Pulmonary artery endothelial cell (primary cell): ENCODE data around the gene RTRAF. TPM values are rescaled to one million over a fixed set of nuclear protein-coding genes. Genes with fewer than 3 reads are reported as not detected.

Source experiments
- DNase-seq: peaks from one replicate; pipeline ENCODE4 v3.0.0-alpha.2; 2011; ENCODE audit warnings: low read depth, low spot score
- total RNA-seq: library from RNA; depleted of rRNA; stranded (reverse); fragments of >200 nt; gene quantifications from 2 replicates; pipeline ENCODE4 v1.2.3, GENCODE V29; 2014

RTRAF gene
- total RNA-seq, 1 donor from 2014 or later = 310 TPM

- no peak for DNase-seq
Measured at GRCh38 chr14:51993285-51993920, 4.1 kb downstream of the RTRAF start.

- DNase-seq = no peak
Measured at GRCh38 chr14:51996148-51996746, 6.9 kb downstream of the RTRAF start.

GRCh38 chr14:51998348-51998747, 9.0 kb downstream of the RTRAF start:
- no peak for DNase-seq

GRCh38 chr14:51999084-51999483, 9.7 kb downstream of the RTRAF start:
- DNase-seq = no peak

GRCh38 chr14:52000019-52000582, 10.8 kb downstream of the RTRAF start:
- no peak for DNase-seq

- DNase-seq = no peak
Measured at GRCh38 chr14:52000696-52001095, 11.3 kb downstream of the RTRAF start.

GRCh38 chr14:52002542-52002941, 13.2 kb downstream of the RTRAF start:
- DNase-seq = no peak

- no peak for DNase-seq
Measured at GRCh38 chr14:52003324-52003723, 14.0 kb downstream of the RTRAF start.

- DNase-seq = no peak
Measured at GRCh38 chr14:52005625-52006024, 16.3 kb downstream of the RTRAF start.

- no peak for DNase-seq
Measured at GRCh38 chr14:52006361-52006760, 17.0 kb downstream of the RTRAF start.

- no peak for DNase-seq
Measured at GRCh38 chr14:52007211-52007610, 17.9 kb downstream of the RTRAF start.

- DNase-seq = no peak
Measured at GRCh38 chr14:52007637-52008036, 18.3 kb downstream of the RTRAF start.

GRCh38 chr14:52008136-52008535, 18.8 kb downstream of the RTRAF start:
- DNase-seq = no peak

- DNase-seq = no peak
Measured at GRCh38 chr14:52010173-52010693, 20.9 kb downstream of the RTRAF start.

- no peak for DNase-seq
Measured at GRCh38 chr14:52011523-52011922, 22.2 kb downstream of the RTRAF start.

- DNase-seq = no peak
Measured at GRCh38 chr14:52012635-52013034, 23.3 kb downstream of the RTRAF start.

- no peak for DNase-seq
Measured at GRCh38 chr14:52013984-52014600, 24.7 kb downstream of the RTRAF start.

GRCh38 chr14:52014601-52015267, 25.4 kb downstream of the RTRAF start:
- no peak for DNase-seq

GRCh38 chr14:52015411-52016030, 26.2 kb downstream of the RTRAF start:
- no peak for DNase-seq

- no peak for DNase-seq
Measured at GRCh38 chr14:52018252-52018651, 28.9 kb downstream of the RTRAF start.

GRCh38 chr14:52018970-52019369, 29.6 kb downstream of the RTRAF start:
- no peak for DNase-seq
